Testis (tissue), 3 donors: ENCODE measurements around the gene KRTAP5-7. TPM values are rescaled to one million over a fixed set of nuclear protein-coding genes. Genes with fewer than 3 reads are reported as not detected.

ENCODE experiments used
- DNase-seq: peaks from one replicate; pipeline ENCODE4 v3.0.0-alpha.2; 2019
- H3K27ac ChIP-seq, 2 donors: fragments of 200-600 bp; sonication (generic); one replicate each; pipeline ENCODE4 v1.5.1; 2019
- H3K27me3 ChIP-seq: fragments of 200-600 bp; sonication (generic); one replicate; pipeline ENCODE4 v1.5.1; 2019
- H3K36me3 ChIP-seq: fragments of 200-600 bp; sonication (generic); one replicate; pipeline ENCODE4 v1.5.1; 2017; ENCODE audit warnings: low read depth; ENCODE audit errors: missing control alignments
- H3K4me1 ChIP-seq: fragments of 200-600 bp; sonication (generic); one replicate; pipeline ENCODE4 v1.5.1; 2019
- H3K4me3 ChIP-seq, 2 donors: fragments of 200-600 bp; sonication (generic); one replicate each; pipeline ENCODE4 v1.5.1; 2017 to 2019
- H3K9me3 ChIP-seq: fragments of 200-600 bp; sonication (generic); one replicate; pipeline ENCODE4 v1.5.1; 2017
- CTCF ChIP-seq, 3 experiments: fragments of 450-650 bp in 2 of 3; fragments of 200-600 bp in 1 of 3; sonication (generic) in 1 of 3; IDR thresholded peaks; one replicate each; pipeline ENCODE4 v1.5.1; 2016 to 2019; ENCODE audit warnings: antibody characterized with exemption in 3 of 3, mild to moderate bottlenecking in 2 of 3, moderate library complexity in 1 of 3
- POLR2A ChIP-seq: fragments of 450-650 bp; IDR thresholded peaks from one replicate; pipeline ENCODE4 v1.6.1; 2017; ENCODE audit warnings: antibody characterized with exemption, mild to moderate bottlenecking, moderate library complexity
- WGBS, 2 donors: methylation state at CpG; one replicate each; pipeline ENCODE4 v1.1.5; 2018; 5-methylcytosine and 5-hydroxymethylcytosine counted together
- intact Hi-C: fragments of 100-400 bp; cut with DNase I; formaldehyde crosslinking; loops from one replicate; pipeline ENCODE4 v1.15.1; 2023; ENCODE audit warnings: low total_unique reads
- polyA plus RNA-seq: library from polyadenylated mRNA; stranded (reverse); fragments of 350-450 nt; fragmentation: Illumina TruSeq; extraction: RNeasy Lipid Tissue Mini Kit (QIAGEN cat#74804); gene quantifications from one replicate; pipeline ENCODE4 v1.2.3, GENCODE V29; 2014; ENCODE audit warnings: low read depth, low replicate concordance; ENCODE audit not compliant: insufficient read depth
- total RNA-seq, 2 donors: library from RNA; depleted of rRNA; stranded (reverse); fragments of >200 nt; gene quantifications; one replicate each; pipeline ENCODE4 v1.2.3, GENCODE V29; 2016

The KRTAP5-7 gene
- total and polyA plus RNA-seq, 3 donors from 2014 or later: 0.94 to 1.7 (median 1.7) TPM

GRCh38 chr11:71555508-71555907 lies 28.4 kb downstream of the KRTAP5-7 start:
- no peaks in the 10 kb centered on the region for H3K9me3 ChIP-seq
- 95 to 98% methylated on average over 4 to 11 of the region's 11 CpGs for WGBS, 2 donors
- no peak for TF ChIP-seq CTCF (IDR thresholded peaks at IDR 0.05)
- H3K27ac ChIP-seq: no peak overlapping the region
- H3K4me3 ChIP-seq: no peak overlapping the region
- no peaks in the 10 kb centered on the region for H3K27me3 ChIP-seq
- H3K36me3 ChIP-seq: no peaks in the 10 kb centered on the region
- intact Hi-C loops: no loop called here
- no peaks in the 10 kb centered on the region for H3K4me1 ChIP-seq
- no peak for DNase-seq

DNA sequence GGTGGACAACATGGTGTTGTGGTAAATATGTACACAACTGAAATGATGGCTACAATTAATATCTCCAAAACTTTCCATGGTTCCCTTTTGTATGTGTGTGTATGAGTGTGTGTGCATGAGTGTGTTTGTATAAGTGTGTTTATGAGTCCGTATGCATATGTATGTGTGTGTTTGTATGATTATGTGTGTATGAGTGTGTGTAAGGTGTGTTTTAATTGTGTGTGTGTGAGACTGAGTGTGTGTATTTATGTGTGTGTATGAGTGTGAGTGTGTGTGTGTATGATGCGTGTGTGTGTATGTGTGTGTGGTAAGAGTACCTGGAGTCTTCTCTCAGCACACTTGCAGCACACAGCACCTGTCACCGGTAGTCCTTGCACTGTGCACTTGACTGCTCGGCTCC lies 29.0 kb downstream of the KRTAP5-7 start:
- Histone ChIP-seq H3K9me3 (no peaks in the 10 kb centered on the region), H3K4me1 (no peaks in the 10 kb centered on the region), H3K4me3 (no peak overlapping the region), H3K36me3 (no peaks in the 10 kb centered on the region), H3K27ac (no peak overlapping the region), H3K27me3 (no peaks in the 10 kb centered on the region)
- TF ChIP-seq CTCF (IDR thresholded peaks at IDR 0.05) (no peak), POLR2A (no peak)
- no peak for DNase-seq
- intact Hi-C loops: no loop called here
- WGBS, 2 donors: 78 to 90% methylated on average over 4 of the region's 4 CpGs

- Histone ChIP-seq H3K27me3 (no peaks in the 10 kb centered on the region), H3K4me3 (no peak overlapping the region), H3K27ac (no peak overlapping the region), H3K36me3 (no peaks in the 10 kb centered on the region), H3K9me3 (no peaks in the 10 kb centered on the region), H3K4me1 (no peaks in the 10 kb centered on the region)
- TF ChIP-seq POLR2A (no peak), CTCF (IDR thresholded peaks at IDR 0.05) (no peak)
- intact Hi-C loops: no loop called here
- DNase-seq: no peak
These were observed 30.2 kb downstream of the KRTAP5-7 start for GRCh38 chr11:71557257-71557656.

GRCh38 chr11:71558996-71559395 lies 31.9 kb downstream of the KRTAP5-7 start:
- TF ChIP-seq CTCF (IDR thresholded peaks at IDR 0.05): no peak
- no peak for TF ChIP-seq POLR2A
- Histone ChIP-seq H3K36me3 (no peaks in the 10 kb centered on the region), H3K27me3 (no peaks in the 10 kb centered on the region), H3K4me1 (no peaks in the 10 kb centered on the region), H3K9me3 (no peaks in the 10 kb centered on the region), H3K4me3 (no peak overlapping the region), H3K27ac (no peak overlapping the region)
- WGBS, 2 donors: 88 to 90% methylated on average over 1 of the region's 1 CpG
- DNase-seq: no peak
- intact Hi-C loops: no loop called here

GRCh38 chr11:71562120-71562519 lies 35.1 kb downstream of the KRTAP5-7 start:
- Histone ChIP-seq H3K4me3 (no peak overlapping the region), H3K27ac (no peak overlapping the region), H3K27me3 (no peaks in the 10 kb centered on the region), H3K4me1 (no peaks in the 10 kb centered on the region), H3K36me3 (no peaks in the 10 kb centered on the region), H3K9me3 (no peaks in the 10 kb centered on the region)
- TF ChIP-seq POLR2A (no peak), CTCF (IDR thresholded peaks at IDR 0.05) (no peak)
- intact Hi-C loops: no loop called here
- DNase-seq: no peak
